Glutamatergic neuron (in vitro differentiated cells): ENCODE results near the gene SLBP. TPM values are rescaled to one million over a fixed set of nuclear protein-coding genes. Genes with fewer than 3 reads are reported as not detected.

ENCODE experiments used
- DNase-seq: peaks from one replicate; pipeline ENCODE4 v3.0.0; 2022
- H3K27ac Mint-ChIP-seq: one replicate; pipeline ENCODE4 v1.8.0; 2020; ENCODE audit warnings: mild to moderate bottlenecking, mixed read lengths, inconsistent platforms; ENCODE audit not compliant: unreplicated experiment
- H3K27me3 Mint-ChIP-seq: one replicate; pipeline ENCODE4 v1.8.0; 2020; ENCODE audit warnings: mild to moderate bottlenecking, moderate library complexity, mixed read lengths, inconsistent platforms; ENCODE audit not compliant: unreplicated experiment
- H3K36me3 Mint-ChIP-seq: one replicate; pipeline ENCODE4 v1.8.0; 2020; ENCODE audit warnings: mild to moderate bottlenecking, mixed read lengths, inconsistent platforms; ENCODE audit not compliant: unreplicated experiment
- H3K4me1 Mint-ChIP-seq: one replicate; pipeline ENCODE4 v1.8.0; 2020; ENCODE audit warnings: mild to moderate bottlenecking, low read depth, mixed read lengths, inconsistent platforms; ENCODE audit not compliant: unreplicated experiment
- H3K4me3 Mint-ChIP-seq: one replicate; pipeline ENCODE4 v1.8.0; 2020; ENCODE audit warnings: mild to moderate bottlenecking, mixed read lengths, inconsistent platforms; ENCODE audit not compliant: unreplicated experiment
- H3K9me3 Mint-ChIP-seq: one replicate; pipeline ENCODE4 v1.8.0; 2020; ENCODE audit warnings: mild to moderate bottlenecking, moderate library complexity, mixed read lengths, inconsistent platforms; ENCODE audit not compliant: unreplicated experiment
- CTCF ChIP-seq: fragments of 200-600 bp; sonication (generic); IDR thresholded peaks from one replicate; pipeline ENCODE4 v1.5.0; 2021; ENCODE audit not compliant: partially characterized antibody, unreplicated experiment
- total RNA-seq: library from RNA; stranded (reverse); fragmentation: NEBNext Ultra II Directional; extraction: Animal tissue kit (Norgen Biotek cat#: 25700); gene quantifications from one replicate; pipeline ENCODE4 v1.2.1, GENCODE V29; 2021; ENCODE audit not compliant: unreplicated experiment

SLBP gene
- total RNA-seq, 1 donor from 2014 or later, result 25.0 TPM

GRCh38 chr4:1741208-1741607, 29.1 kb upstream of the SLBP start:
- Mint-ChIP-seq H3K9me3 (peaks cover 12% of the 10 kb centered on the region), H3K27ac (no peak overlapping the region), H3K36me3 (peaks cover 7% of the 10 kb centered on the region), H3K4me1 (peaks cover 11% of the 10 kb centered on the region), H3K4me3 (no peak overlapping the region), H3K27me3 (peaks cover 5% of the 10 kb centered on the region)
- TF ChIP-seq CTCF, result no peak
- no peak for DNase-seq

- no peak for TF ChIP-seq CTCF
- Mint-ChIP-seq H3K27me3 (peaks cover 5% of the 10 kb centered on the region), H3K9me3 (peaks cover 14% of the 10 kb centered on the region), H3K4me3 (no peak overlapping the region), H3K4me1 (peaks cover 11% of the 10 kb centered on the region), H3K27ac (no peak overlapping the region), H3K36me3 (peaks cover 7% of the 10 kb centered on the region)
- DNase-seq, result no peak
Measured at GRCh38 chr4:1740021-1740545, 28.0 kb upstream of the SLBP start.

- H3K4me1 Mint-ChIP-seq, result peaks cover 11% of the 10 kb centered on the region
- H3K27me3 Mint-ChIP-seq, result peaks cover 5% of the 10 kb centered on the region
- H3K9me3 Mint-ChIP-seq, result peaks cover 14% of the 10 kb centered on the region
- no peak overlapping the region for H3K4me3 Mint-ChIP-seq
- peaks cover 7% of the 10 kb centered on the region for H3K36me3 Mint-ChIP-seq
- no peak for DNase-seq
- TF ChIP-seq CTCF, result no peak
- H3K27ac Mint-ChIP-seq, result no peak overlapping the region
Measured at GRCh38 chr4:1739358-1739757, 27.2 kb upstream of the SLBP start.

- H3K36me3 Mint-ChIP-seq, result peaks cover 7% of the 10 kb centered on the region
- no peak for DNase-seq
- no peak overlapping the region for H3K27ac Mint-ChIP-seq
- peaks cover 3% of the 10 kb centered on the region for H3K27me3 Mint-ChIP-seq
- no peak overlapping the region for H3K4me3 Mint-ChIP-seq
- H3K9me3 Mint-ChIP-seq, result peaks cover 14% of the 10 kb centered on the region
- H3K4me1 Mint-ChIP-seq, result peaks cover 7% of the 10 kb centered on the region
- TF ChIP-seq CTCF, result no peak
Measured at GRCh38 chr4:1738410-1738809, 26.3 kb upstream of the SLBP start.

GRCh38 chr4:1737666-1738065, 25.5 kb upstream of the SLBP start:
- Mint-ChIP-seq H3K4me3 (no peak overlapping the region), H3K4me1 (peaks cover 6% of the 10 kb centered on the region), H3K27ac (no peak overlapping the region), H3K36me3 (peaks cover 7% of the 10 kb centered on the region), H3K9me3 (peaks cover 12% of the 10 kb centered on the region), H3K27me3 (peaks cover 2% of the 10 kb centered on the region)
- DNase-seq, result no peak
- TF ChIP-seq CTCF, result no peak
